Cardiac fibroblast (primary cell): ENCODE results near the gene SEMA6A.

ENCODE experiments used
- DNase-seq, 2 donors: peaks; one replicate each; pipeline versions ENCODE4 v3.0.0 to v3.0.0-alpha.2; 2010; ENCODE audit warnings: low read depth in 2 of 2
- H3K4me3 ChIP-seq, 2 donors: replicated peaks in 1 of 2; 1 replicate in 1 of 2; 2 replicates in 1 of 2; pipeline ENCODE4 v1.5.1; 2011; ENCODE audit warnings: low read depth in 2 of 2, low read length in 2 of 2, mild to moderate bottlenecking in 2 of 2, moderate library complexity in 1 of 2
- CTCF ChIP-seq: IDR thresholded peaks from one replicate; pipeline ENCODE4 v1.5.1; 2011; ENCODE audit warnings: low read depth, mild to moderate bottlenecking, low read length, inconsistent platforms

Gene SEMA6A

GRCh38 chr5:116509483-116510244, 65.0 kb downstream of the SEMA6A start:
- DNase-seq, result peak in 1 of 2 donors; percentile 32
- H3K4me3 ChIP-seq, result no peak overlapping the region
- TF ChIP-seq CTCF, result no peak

GRCh38 chr5:116508835-116509234, 65.8 kb downstream of the SEMA6A start:
- H3K4me3 ChIP-seq, result no peak overlapping the region
- no peak for TF ChIP-seq CTCF
- DNase-seq, result no peak

GRCh38 chr5:116507941-116508655, 66.5 kb downstream of the SEMA6A start:
- H3K4me3 ChIP-seq, result no peak overlapping the region
- TF ChIP-seq CTCF, result no peak
- DNase-seq, result no peak

GRCh38 chr5:116507051-116507537, 67.5 kb downstream of the SEMA6A start:
- peak; percentile 17 to 41 for DNase-seq
- TF ChIP-seq CTCF, result no peak

GRCh38 chr5:116506488-116506887, 68.1 kb downstream of the SEMA6A start:
- DNase-seq, result no peak
- no peak for TF ChIP-seq CTCF
- H3K4me3 ChIP-seq, result no peak overlapping the region

More at GRCh38 chr5:116507051-116507537, 67.5 kb downstream of the SEMA6A start:
- H3K4me3 ChIP-seq, result no peak overlapping the region

GRCh38 chr5:116504593-116505166, 69.9 kb downstream of the SEMA6A start:
- no peak for TF ChIP-seq CTCF
- no peak overlapping the region for H3K4me3 ChIP-seq
- DNase-seq, result no peak
